Mammary microvascular endothelial cell (primary cell): Measurements from ENCODE around the gene IGSF8. TPM values are rescaled to one million over a fixed set of nuclear protein-coding genes. Genes with fewer than 3 reads are reported as not detected.

Source experiments
- total RNA-seq: library from RNA; depleted of rRNA; stranded (reverse); fragments of >200 nt; gene quantifications from 2 replicates; pipeline ENCODE4 v1.2.3, GENCODE V29; 2015

The IGSF8 gene, protein sequence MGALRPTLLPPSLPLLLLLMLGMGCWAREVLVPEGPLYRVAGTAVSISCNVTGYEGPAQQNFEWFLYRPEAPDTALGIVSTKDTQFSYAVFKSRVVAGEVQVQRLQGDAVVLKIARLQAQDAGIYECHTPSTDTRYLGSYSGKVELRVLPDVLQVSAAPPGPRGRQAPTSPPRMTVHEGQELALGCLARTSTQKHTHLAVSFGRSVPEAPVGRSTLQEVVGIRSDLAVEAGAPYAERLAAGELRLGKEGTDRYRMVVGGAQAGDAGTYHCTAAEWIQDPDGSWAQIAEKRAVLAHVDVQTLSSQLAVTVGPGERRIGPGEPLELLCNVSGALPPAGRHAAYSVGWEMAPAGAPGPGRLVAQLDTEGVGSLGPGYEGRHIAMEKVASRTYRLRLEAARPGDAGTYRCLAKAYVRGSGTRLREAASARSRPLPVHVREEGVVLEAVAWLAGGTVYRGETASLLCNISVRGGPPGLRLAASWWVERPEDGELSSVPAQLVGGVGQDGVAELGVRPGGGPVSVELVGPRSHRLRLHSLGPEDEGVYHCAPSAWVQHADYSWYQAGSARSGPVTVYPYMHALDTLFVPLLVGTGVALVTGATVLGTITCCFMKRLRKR
- total RNA-seq: 7.1 and 7.4 TPM in 2 replicates

DNA sequence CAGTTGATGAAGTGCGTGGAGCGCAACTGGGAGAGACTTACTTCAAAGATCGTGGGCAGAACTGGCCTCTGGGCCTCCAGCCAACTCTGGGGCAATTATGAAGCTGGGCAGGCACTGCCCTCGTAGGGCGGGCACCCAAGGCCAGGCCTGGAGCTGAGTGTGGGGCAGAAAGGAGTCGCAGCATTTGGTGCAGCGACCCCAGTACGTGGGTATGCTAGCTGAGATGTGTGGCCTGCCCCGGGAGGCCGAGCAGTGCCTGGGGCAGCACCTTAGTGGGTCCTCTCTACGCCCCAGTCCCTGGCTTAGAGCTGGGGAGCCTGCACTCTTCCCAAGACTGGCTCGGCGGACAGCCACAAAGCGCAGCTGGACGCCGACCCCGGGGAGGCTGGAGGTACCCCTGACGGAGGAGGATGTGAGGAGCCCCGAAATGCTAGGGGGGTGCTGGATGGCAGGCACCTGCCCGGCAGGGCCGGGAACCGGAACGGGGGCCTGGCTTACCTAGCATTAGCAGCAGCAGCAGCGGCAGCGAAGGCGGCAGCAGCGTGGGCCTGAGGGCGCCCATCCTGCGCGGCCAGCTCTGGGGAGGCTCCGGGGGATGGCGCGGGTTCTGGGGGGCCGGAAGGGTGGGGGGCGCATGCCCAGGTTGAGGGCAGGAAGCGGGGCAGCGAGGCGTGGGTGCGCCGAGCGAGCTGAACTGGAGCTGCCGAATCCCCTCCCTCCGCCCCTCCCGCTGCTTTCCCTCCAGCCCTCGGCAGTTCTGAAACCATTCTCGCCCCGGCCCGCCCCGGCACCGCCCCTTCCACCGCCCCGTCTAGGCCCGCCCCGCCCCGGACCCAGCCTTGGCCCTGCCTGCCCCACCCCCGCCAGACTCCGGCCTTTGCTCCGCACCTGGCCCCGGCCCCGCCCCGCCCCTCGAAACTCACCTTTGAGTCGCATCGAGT is at the start of gene IGSF8:
Gene IGSF8, minus strand, starts transcription at position 709 of the 941 bp plus-strand sequence. Its CDS starts 147 bp downstream, at position 562.

DNA sequence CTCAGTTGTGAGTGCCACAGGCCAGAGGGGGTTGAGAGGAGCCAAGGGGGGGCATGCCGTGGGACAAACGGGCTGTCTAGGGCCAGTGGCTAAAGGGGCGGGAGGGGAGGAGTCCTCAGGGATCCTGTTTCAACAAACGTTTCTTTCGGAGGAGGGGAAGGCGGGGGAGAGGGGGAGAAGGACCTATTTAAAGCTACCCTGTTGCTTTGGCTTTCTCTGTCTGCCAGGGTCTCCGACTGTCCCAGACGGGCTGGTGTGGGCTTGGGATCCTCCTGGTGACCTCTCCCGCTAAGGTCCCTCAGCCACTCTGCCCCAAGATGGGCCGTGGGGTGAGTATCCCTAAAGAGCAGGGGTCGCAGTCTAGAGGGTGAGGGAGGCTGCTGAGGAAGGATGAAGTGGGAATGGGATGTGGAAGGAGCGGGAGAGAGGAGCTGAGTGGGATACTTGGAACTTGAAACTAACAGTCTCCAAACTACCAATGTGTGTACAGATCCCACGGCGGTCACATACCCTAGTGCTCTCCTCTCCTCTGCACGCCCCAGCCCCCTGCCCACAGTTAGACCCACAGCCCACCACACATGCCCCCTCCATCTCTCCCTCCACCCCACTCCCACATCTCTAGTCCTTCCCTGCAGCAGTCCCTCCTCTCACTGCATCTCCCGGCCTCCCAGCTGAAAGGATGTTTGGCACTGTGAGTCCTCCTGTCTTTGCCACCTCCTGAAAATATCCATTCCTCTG is 17.3 kb upstream of the IGSF8 start, which contains the start of gene ATP1A2:
Gene ATP1A2, plus strand, starts transcription at position 215 of the 738 bp plus-strand sequence. Its CDS starts 103 bp downstream, at position 318.

DNA sequence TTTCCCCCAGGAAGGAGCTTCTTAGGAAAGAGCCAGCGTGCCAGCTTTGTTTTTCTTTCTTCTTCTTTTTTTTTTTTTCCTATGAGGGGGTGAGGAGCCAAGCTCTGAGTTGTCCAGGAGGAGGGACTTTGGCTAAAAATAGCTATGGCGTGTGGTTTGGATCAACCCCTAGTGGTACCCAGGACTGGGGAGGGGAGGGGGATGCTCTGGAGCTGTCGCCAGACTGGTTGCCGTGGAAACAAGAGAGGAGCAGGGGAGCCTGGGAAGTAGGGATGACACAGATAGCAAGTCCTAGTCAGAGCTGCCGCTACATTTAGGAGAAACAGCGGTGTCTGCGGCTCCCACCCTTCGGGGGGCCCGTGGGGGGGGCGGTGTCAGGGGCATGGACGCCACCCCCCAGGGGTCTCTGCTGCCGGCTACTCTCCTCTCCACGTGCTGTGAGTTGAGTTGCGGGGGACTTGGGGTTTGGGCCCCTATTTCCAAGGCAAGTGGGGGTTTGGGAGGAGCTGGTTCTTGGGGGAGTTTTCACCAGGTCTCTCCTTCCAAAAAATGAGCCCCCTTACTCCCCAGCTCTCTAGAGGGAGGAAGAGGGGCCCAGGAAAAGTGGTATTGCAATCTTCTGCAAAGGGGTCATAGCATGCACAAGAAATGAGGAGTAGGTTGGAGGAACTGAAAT is 17.0 kb downstream of the IGSF8 start, which contains the start of gene KCNJ9:
Gene KCNJ9, plus strand, starts transcription at position 278 of the 676 bp plus-strand sequence. CDS start 2,493 bp downstream, outside the sequence.

DNA sequence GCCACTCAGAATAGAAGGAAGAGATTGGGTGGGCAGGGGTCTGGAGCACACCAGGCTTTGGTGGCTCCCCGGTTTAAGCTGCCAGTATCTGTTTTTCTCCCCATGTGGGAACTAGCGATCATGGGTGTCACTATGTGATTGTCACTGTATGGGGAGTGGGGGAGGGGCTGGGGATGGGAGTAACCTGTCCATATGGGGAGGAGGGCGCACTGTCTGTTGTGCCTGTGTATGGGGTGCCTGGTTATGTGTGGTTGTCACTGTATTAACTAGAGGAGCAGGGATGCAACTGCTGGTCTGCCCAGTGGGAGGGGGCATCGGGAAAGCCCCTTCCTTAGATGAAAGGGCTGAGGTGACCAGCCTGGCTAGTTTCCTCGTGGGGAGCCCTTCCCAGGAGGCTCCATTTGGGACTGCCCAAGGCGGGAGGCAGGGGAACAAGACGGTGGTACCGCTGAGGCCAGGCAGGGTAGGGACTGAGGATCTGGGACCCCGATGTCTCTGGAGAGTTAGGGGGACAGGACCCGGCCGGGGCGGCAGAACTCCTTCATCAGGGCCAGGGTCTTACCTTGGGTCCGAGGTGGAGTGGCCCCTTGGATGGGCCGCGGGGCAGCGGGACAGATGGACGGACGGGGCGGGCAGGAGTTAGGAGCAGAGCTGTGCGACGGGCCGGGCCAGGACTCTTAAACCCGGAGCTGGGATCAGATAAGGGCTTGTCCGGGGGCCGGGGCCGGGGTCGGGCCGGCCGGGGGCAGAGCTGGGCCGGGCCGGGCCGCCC is 28.8 kb downstream of the IGSF8 start, which contains the start of gene KCNJ10:
Gene KCNJ10, minus strand, starts transcription at position 701 of the 772 bp plus-strand sequence. CDS start 27,628 bp downstream, outside the sequence.

Other genes starting within 250 kb of the IGSF8 start
- not detected in 2 replicates for gene VSIG8, start 236.0 kb downstream of the IGSF8 start, total RNA-seq
- gene CFAP45, start 198.5 kb downstream of the IGSF8 start, total RNA-seq: 0.89 and 1.9 TPM in 2 replicates
- 869 and 920 TPM in 2 replicates for gene TAGLN2, start 173.1 kb downstream of the IGSF8 start, total RNA-seq
- gene IGSF9, start 153.0 kb downstream of the IGSF8 start, total RNA-seq: not detected in 2 replicates
- not detected in 2 replicates for gene SLAMF9, start 144.4 kb downstream of the IGSF8 start, total RNA-seq
- 2.0 and 3.1 TPM in 2 replicates for gene PIGM, start 66.6 kb downstream of the IGSF8 start, total RNA-seq
- gene KCNJ10, start 28.5 kb downstream of the IGSF8 start, total RNA-seq: not detected in 2 replicates
- not detected in 2 replicates for gene KCNJ9, start 17.1 kb downstream of the IGSF8 start, total RNA-seq
- not detected in 2 replicates for gene ATP1A2, start 17.1 kb upstream of the IGSF8 start, total RNA-seq
- gene ATP1A4, start 53.0 kb upstream of the IGSF8 start, total RNA-seq: not detected in 2 replicates
- not detected in 2 replicates for gene CASQ1, start 92.0 kb upstream of the IGSF8 start, total RNA-seq
- 143 TPM in 2 replicates for gene PEA15, start 106.8 kb upstream of the IGSF8 start, total RNA-seq
- gene DCAF8, start 163.9 kb upstream of the IGSF8 start, total RNA-seq: 43.9 and 49.2 TPM in 2 replicates
- gene PEX19, start 186.5 kb upstream of the IGSF8 start, total RNA-seq: 28.4 and 29.1 TPM in 2 replicates
- gene COPA, start 244.6 kb upstream of the IGSF8 start, total RNA-seq: 114 and 125 TPM in 2 replicates
- 71.8 and 79.2 TPM in 2 replicates for gene NCSTN, start 244.8 kb upstream of the IGSF8 start, total RNA-seq